ENCODE results near the gene TBC1D10A.

Gene TBC1D10A

GRCh38 chr22:30297276-30297990 lies 29.3 kb downstream of the TBC1D10A start:
- no peak for TF ChIP-seq RAD21 (IDR thresholded peaks at IDR 0.05; ENCODE audit: low read depth)
- TF ChIP-seq YY1 (IDR thresholded peaks at IDR 0.05; ENCODE audit: low read depth): no peak
- no peak for TF ChIP-seq ZBTB7A (IDR thresholded peaks at IDR 0.05; ENCODE audit: low read depth)
- no peak for TF ChIP-seq TAF1 (IDR thresholded peaks at IDR 0.05; ENCODE audit: low read depth)
- no peak for TF ChIP-seq FOXM1 (IDR thresholded peaks at IDR 0.05; ENCODE audit: borderline replicate concordance, low read depth)
- TF ChIP-seq NFIC (IDR thresholded peaks at IDR 0.05): no peak
- TF ChIP-seq USF1 (IDR thresholded peaks at IDR 0.05): no peak
- no peak for TF ChIP-seq EP300 (IDR thresholded peaks at IDR 0.05; ENCODE audit: borderline replicate concordance)
- TF ChIP-seq MAX (IDR thresholded peaks at IDR 0.05): no peak

- TF ChIP-seq EP300 (IDR thresholded peaks at IDR 0.05; ENCODE audit: borderline replicate concordance): no peak
- no peak for TF ChIP-seq FOXM1 (IDR thresholded peaks at IDR 0.05; ENCODE audit: borderline replicate concordance, low read depth)
- TF ChIP-seq CREB1 (IDR thresholded peaks at IDR 0.05; ENCODE audit: low read depth): no peak
- no peak for TF ChIP-seq MAX (IDR thresholded peaks at IDR 0.05)
- no peak for TF ChIP-seq ZBTB7A (IDR thresholded peaks at IDR 0.05; ENCODE audit: low read depth)
- TF ChIP-seq RAD21 (IDR thresholded peaks at IDR 0.05; ENCODE audit: low read depth): no peak
- no peak for TF ChIP-seq TAF1 (IDR thresholded peaks at IDR 0.05; ENCODE audit: low read depth)
- no peak for TF ChIP-seq TEAD4 (IDR thresholded peaks at IDR 0.05)
- no peak for TF ChIP-seq CEBPB (IDR thresholded peaks at IDR 0.05)
- TF ChIP-seq REST (IDR thresholded peaks at IDR 0.05; ENCODE audit: low read depth): no peak
These were observed 29.9 kb downstream of the TBC1D10A start for GRCh38 chr22:30296833-30297232.

- TF ChIP-seq TEAD4 (IDR thresholded peaks at IDR 0.05) (no peak), EGR1 (IDR thresholded peaks at IDR 0.05) (no peak), YY1 (IDR thresholded peaks at IDR 0.05; ENCODE audit: low read depth) (no peak), TAF1 (IDR thresholded peaks at IDR 0.05; ENCODE audit: low read depth) (no peak), USF1 (IDR thresholded peaks at IDR 0.05) (no peak), NFIC (IDR thresholded peaks at IDR 0.05) (no peak), EP300 (IDR thresholded peaks at IDR 0.05; ENCODE audit: borderline replicate concordance) (no peak), RAD21 (IDR thresholded peaks at IDR 0.05; ENCODE audit: low read depth) (no peak)
These were observed 30.4 kb downstream of the TBC1D10A start for GRCh38 chr22:30296324-30296723.

GRCh38 chr22:30295576-30295975 lies 31.2 kb downstream of the TBC1D10A start:
- TF ChIP-seq REST (IDR thresholded peaks at IDR 0.05; ENCODE audit: low read depth) (no peak), EP300 (IDR thresholded peaks at IDR 0.05; ENCODE audit: borderline replicate concordance) (no peak), TEAD4 (IDR thresholded peaks at IDR 0.05) (no peak), TAF1 (IDR thresholded peaks at IDR 0.05; ENCODE audit: low read depth) (no peak), ZBTB7A (IDR thresholded peaks at IDR 0.05; ENCODE audit: low read depth) (no peak), CEBPB (IDR thresholded peaks at IDR 0.05) (no peak), NFIC (IDR thresholded peaks at IDR 0.05) (no peak), CREB1 (IDR thresholded peaks at IDR 0.05; ENCODE audit: low read depth) (no peak), EGR1 (IDR thresholded peaks at IDR 0.05) (no peak)

- TF ChIP-seq USF1 (IDR thresholded peaks at IDR 0.05) (no peak), NFIC (IDR thresholded peaks at IDR 0.05) (no peak), TEAD4 (IDR thresholded peaks at IDR 0.05) (no peak), FOXM1 (IDR thresholded peaks at IDR 0.05; ENCODE audit: borderline replicate concordance, low read depth) (no peak), TAF1 (IDR thresholded peaks at IDR 0.05; ENCODE audit: low read depth) (no peak), EGR1 (IDR thresholded peaks at IDR 0.05) (no peak), CREB1 (IDR thresholded peaks at IDR 0.05; ENCODE audit: low read depth) (no peak), RAD21 (IDR thresholded peaks at IDR 0.05; ENCODE audit: low read depth) (no peak), EP300 (IDR thresholded peaks at IDR 0.05; ENCODE audit: borderline replicate concordance) (no peak), CEBPB (IDR thresholded peaks at IDR 0.05) (no peak), ZBTB7A (IDR thresholded peaks at IDR 0.05; ENCODE audit: low read depth) (no peak), MAX (IDR thresholded peaks at IDR 0.05) (no peak), TCF12 (IDR thresholded peaks at IDR 0.05; ENCODE audit: low read depth) (no peak)
These were observed 31.9 kb downstream of the TBC1D10A start for GRCh38 chr22:30294830-30295229.
